ENCODE results near the gene NLRP9. TPM values are rescaled to one million over a fixed set of nuclear protein-coding genes. Genes with fewer than 3 reads are reported as not detected.

Gene NLRP9
- total RNA-seq, 3 donors from 2014 or later (not counting 1 experiment from before 2014, with no cell fraction given), result not detected

- 98% methylated on average over 25 of the region's 25 CpGs for WGBS (ENCODE audit: insufficient coverage)
- peaks cover 66% of the 10 kb centered on the region for H3K36me3 ChIP-seq (ENCODE audit: control insufficient read depth, insufficient read depth, low read length)
- Mint-ChIP-seq H3K4me1 (peaks cover 0 to 13% of the 10 kb centered on the region in 2 donors), H3K36me3 (no peaks in the 10 kb centered on the region), H3K4me3 (no peak overlapping the region), H3K9me3 (no peaks in the 10 kb centered on the region), H3K27ac (no peak overlapping the region), H3K27me3 (ENCODE audit: low read depth in 2 of 2) (no peaks in the 10 kb centered on the region)
- no peak for ATAC-seq
- intact Hi-C loops (cut with micrococcal nuclease), result no loop called here
- H3K4me3 ChIP-seq (ENCODE audit: low read length), result no peak overlapping the region
- no peaks in the 10 kb centered on the region for H3K9me3 ChIP-seq (ENCODE audit: control insufficient read depth, insufficient read depth, low read length)
- TF ChIP-seq CTCF (IDR thresholded peaks at IDR 0.05), result no peak
- DNase-seq, result no peak
- H3K27me3 ChIP-seq (ENCODE audit: control insufficient read depth, insufficient read depth, low read length), result no peaks in the 10 kb centered on the region
- no peak overlapping the region for H3K27ac ChIP-seq (ENCODE audit: low read length)
- H3K4me1 ChIP-seq (ENCODE audit: control insufficient read depth, insufficient read depth, low read length), result peaks cover 7% of the 10 kb centered on the region
Measured at GRCh38 chr19:55690109-55690768, 48.0 kb downstream of the NLRP9 start.

GRCh38 chr19:55689411-55690108, 48.6 kb downstream of the NLRP9 start:
- H3K27ac ChIP-seq (ENCODE audit: low read length), result no peak overlapping the region
- ATAC-seq, result no peak
- DNase-seq, result no peak
- Mint-ChIP-seq H3K27me3 (ENCODE audit: low read depth in 2 of 2) (no peaks in the 10 kb centered on the region), H3K36me3 (no peaks in the 10 kb centered on the region), H3K4me3 (no peak overlapping the region), H3K9me3 (no peaks in the 10 kb centered on the region), H3K27ac (no peak overlapping the region), H3K4me1 (peaks cover 0 to 16% of the 10 kb centered on the region in 2 donors)
- peaks cover 64% of the 10 kb centered on the region for H3K36me3 ChIP-seq (ENCODE audit: control insufficient read depth, insufficient read depth, low read length)
- 96% methylated on average over 35 of the region's 35 CpGs for WGBS (ENCODE audit: insufficient coverage)
- no peaks in the 10 kb centered on the region for H3K27me3 ChIP-seq (ENCODE audit: control insufficient read depth, insufficient read depth, low read length)
- H3K4me1 ChIP-seq (ENCODE audit: control insufficient read depth, insufficient read depth, low read length), result peaks cover 7% of the 10 kb centered on the region
- H3K4me3 ChIP-seq (ENCODE audit: low read length), result no peak overlapping the region
- H3K9me3 ChIP-seq (ENCODE audit: control insufficient read depth, insufficient read depth, low read length), result no peaks in the 10 kb centered on the region
- TF ChIP-seq CTCF (IDR thresholded peaks at IDR 0.05), result no peak
- intact Hi-C loops (cut with micrococcal nuclease), result no loop called here

DNA sequence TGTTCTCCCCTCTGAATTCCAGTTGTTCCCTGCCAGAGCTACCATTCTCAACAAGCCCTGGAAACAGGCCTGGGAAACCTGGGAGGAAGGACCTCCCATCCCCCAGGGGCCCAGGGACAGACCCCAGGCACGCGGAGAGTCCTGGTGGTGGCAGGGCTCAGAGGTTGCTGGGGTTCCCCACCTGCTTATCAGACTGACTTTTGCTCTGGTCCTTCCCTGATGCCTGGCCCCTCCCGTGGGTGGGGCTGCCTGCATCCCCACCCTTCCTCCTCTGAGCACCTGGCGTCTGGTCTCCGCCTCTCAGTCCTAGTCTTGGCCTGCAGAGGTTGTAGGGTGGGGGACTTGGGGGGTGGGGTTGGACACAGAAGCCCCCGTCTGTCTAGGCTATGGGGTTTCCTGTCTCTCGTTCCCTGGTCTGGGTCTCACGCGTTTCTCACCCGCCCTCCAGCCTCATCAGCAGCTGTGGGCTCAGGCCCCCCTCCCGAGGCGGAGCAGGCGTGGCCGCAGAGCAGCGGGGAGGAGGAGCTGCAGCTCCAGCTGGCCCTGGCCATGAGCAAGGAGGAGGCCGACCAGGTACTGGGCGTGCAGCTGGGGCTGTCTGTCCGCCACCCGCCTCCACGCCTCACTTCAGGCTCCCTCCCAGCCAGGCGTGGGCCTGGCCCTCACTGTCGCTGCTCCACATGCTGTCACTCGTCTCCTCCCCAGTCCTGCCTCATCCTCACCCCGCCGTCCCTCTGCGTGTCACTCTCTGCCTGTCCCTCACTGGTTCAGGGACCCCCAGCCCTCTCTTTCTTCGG, 49.6 kb downstream of the NLRP9 start:
- Histone ChIP-seq H3K36me3 (ENCODE audit: control insufficient read depth, insufficient read depth, low read length) (peaks cover 61% of the 10 kb centered on the region), H3K27ac (ENCODE audit: low read length) (no peak overlapping the region), H3K27me3 (ENCODE audit: control insufficient read depth, insufficient read depth, low read length) (no peaks in the 10 kb centered on the region), H3K4me3 (ENCODE audit: low read length) (no peak overlapping the region), H3K9me3 (ENCODE audit: control insufficient read depth, insufficient read depth, low read length) (no peaks in the 10 kb centered on the region), H3K4me1 (ENCODE audit: control insufficient read depth, insufficient read depth, low read length) (peaks cover 7% of the 10 kb centered on the region)
- no peak overlapping the region for H3K4me3 Mint-ChIP-seq
- no peak for ATAC-seq
- H3K4me1 Mint-ChIP-seq, result peaks cover 3 to 17% of the 10 kb centered on the region in 2 donors
- intact Hi-C loops (cut with micrococcal nuclease), result no loop called here
- H3K36me3 Mint-ChIP-seq, result no peaks in the 10 kb centered on the region
- no peaks in the 10 kb centered on the region for H3K27me3 Mint-ChIP-seq (ENCODE audit: low read depth in 2 of 2)
- WGBS (ENCODE audit: insufficient coverage), result 78% methylated on average over 25 of the region's 27 CpGs
- H3K9me3 Mint-ChIP-seq, result no peaks in the 10 kb centered on the region
- no peak overlapping the region for H3K27ac Mint-ChIP-seq
- TF ChIP-seq CTCF (IDR thresholded peaks at IDR 0.05), result no peak
- no peak for DNase-seq

Measured in natural killer cell (primary cell).